ENCODE results near the gene ATXN2.
"Not testable (repeated sequence)": the region's sequence is repeated elsewhere in the genome, so short reads cannot be mapped to it uniquely, and the experiment has no call there.

The ATXN2 gene

GRCh38 chr12:111529424-111530368 is 69.4 kb downstream of the ATXN2 start:
- peak; percentile 73 for TF ChIP-seq CTCF (IDR thresholded peaks at IDR 0.05; ENCODE audit: low read depth, low read length)
- peak; percentile 19 for DNase-seq (ENCODE audit: extremely low read depth, low read depth)

GRCh38 chr12:111523587-111524167 is 75.4 kb downstream of the ATXN2 start:
- no peak for DNase-seq (ENCODE audit: extremely low read depth, low read depth)
- no peak for TF ChIP-seq CTCF (IDR thresholded peaks at IDR 0.05; ENCODE audit: low read depth, low read length)

GRCh38 chr12:111521801-111522200 is 77.3 kb downstream of the ATXN2 start:
- DNase-seq (ENCODE audit: extremely low read depth, low read depth) = no peak
- no peak for TF ChIP-seq CTCF (IDR thresholded peaks at IDR 0.05; ENCODE audit: low read depth, low read length)

DNA sequence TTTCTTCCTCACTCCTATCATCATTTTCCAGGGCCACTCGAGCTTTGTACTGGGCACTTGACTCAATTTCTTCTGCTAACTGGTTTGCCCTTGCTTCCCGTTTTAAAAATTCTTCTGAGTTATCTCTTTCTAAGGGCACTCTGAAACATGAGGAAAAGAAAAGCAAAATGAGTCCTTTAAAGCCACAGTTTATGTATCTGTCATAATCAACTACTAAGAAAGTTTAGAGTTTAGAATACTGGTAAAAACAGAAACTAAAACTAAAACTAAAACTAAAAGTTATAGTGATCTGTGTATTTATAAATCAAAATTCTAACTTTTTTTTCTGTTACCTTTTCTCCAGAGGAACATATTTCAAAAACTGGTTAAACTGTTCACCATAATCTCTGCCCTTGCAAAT is 79.2 kb downstream of the ATXN2 start:
- TF ChIP-seq CTCF (IDR thresholded peaks at IDR 0.05; ENCODE audit: low read depth, low read length) = no peak
- no peak for DNase-seq (ENCODE audit: extremely low read depth, low read depth)

GRCh38 chr12:111519083-111519482 is 80.0 kb downstream of the ATXN2 start:
- DNase-seq (ENCODE audit: extremely low read depth, low read depth) = no peak
- no peak for TF ChIP-seq CTCF (IDR thresholded peaks at IDR 0.05; ENCODE audit: low read depth, low read length)

GRCh38 chr12:111507719-111508118 is 91.4 kb downstream of the ATXN2 start:
- not testable (repeated sequence) for DNase-seq (ENCODE audit: extremely low read depth, low read depth)

DNA sequence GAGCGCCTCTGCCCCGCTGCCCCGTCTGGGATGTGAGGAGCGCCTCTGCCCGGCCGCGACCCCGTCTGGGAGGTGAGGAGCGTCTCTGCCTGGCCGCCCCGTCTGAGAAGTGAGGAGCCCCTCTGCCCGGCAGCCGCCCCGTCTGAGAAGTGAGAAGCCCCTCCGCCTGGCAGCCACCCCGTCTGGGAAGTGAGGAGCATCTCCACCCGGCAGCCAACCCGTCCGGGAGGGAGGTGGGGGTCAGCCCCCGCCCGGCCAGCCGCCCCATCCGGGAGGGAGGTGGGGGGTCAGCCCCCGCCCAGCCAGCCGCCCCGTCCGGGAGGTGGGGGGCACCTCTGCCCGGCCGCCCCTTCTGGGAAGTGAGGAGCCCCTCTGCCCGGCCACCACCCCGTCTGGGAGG is 91.9 kb downstream of the ATXN2 start:
- not testable (repeated sequence) for DNase-seq (ENCODE audit: extremely low read depth, low read depth)

DNA sequence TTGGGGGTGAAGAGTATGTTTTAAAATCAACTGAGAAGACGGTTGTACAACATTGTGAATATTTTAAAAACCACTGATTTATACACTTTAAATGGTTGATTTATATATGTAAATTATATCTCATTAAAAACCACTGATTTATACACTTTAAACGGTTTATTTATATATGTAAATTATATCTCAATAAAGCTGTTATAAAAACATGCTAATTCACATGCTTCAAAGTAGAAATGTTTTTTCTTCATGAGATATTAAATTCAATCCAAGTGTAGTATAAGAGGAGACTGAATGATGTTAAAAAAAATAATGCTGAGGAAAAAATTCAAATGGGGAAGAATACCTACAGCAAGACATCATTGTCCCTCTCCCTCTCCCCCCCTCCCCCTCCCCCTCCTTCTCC is 92.9 kb downstream of the ATXN2 start:
- no peak for TF ChIP-seq CTCF (IDR thresholded peaks at IDR 0.05; ENCODE audit: low read depth, low read length)
- DNase-seq (ENCODE audit: extremely low read depth, low read depth) = no peak
